ENCODE data around the gene SV2A.

- TF ChIP-seq, protein P1, sequence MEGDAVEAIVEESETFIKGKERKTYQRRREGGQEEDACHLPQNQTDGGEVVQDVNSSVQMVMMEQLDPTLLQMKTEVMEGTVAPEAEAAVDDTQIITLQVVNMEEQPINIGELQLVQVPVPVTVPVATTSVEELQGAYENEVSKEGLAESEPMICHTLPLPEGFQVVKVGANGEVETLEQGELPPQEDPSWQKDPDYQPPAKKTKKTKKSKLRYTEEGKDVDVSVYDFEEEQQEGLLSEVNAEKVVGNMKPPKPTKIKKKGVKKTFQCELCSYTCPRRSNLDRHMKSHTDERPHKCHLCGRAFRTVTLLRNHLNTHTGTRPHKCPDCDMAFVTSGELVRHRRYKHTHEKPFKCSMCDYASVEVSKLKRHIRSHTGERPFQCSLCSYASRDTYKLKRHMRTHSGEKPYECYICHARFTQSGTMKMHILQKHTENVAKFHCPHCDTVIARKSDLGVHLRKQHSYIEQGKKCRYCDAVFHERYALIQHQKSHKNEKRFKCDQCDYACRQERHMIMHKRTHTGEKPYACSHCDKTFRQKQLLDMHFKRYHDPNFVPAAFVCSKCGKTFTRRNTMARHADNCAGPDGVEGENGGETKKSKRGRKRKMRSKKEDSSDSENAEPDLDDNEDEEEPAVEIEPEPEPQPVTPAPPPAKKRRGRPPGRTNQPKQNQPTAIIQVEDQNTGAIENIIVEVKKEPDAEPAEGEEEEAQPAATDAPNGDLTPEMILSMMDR (IDR thresholded peaks at IDR 0.05; ENCODE audit: borderline replicate concordance, extremely low read depth, low read length, poor library complexity, severe bottlenecking) = no peak
- no peak for TF ChIP-seq EZH2 (IDR thresholded peaks at IDR 0.05; ENCODE audit: borderline replicate concordance, low read depth, low read length, severe bottlenecking)
Observed at GRCh38 chr1:149965440-149965839, 47.8 kb upstream of the SV2A start.
